GM12878 (cell line): Measurements from ENCODE around the gene ZBTB44. TPM values are rescaled to one million over a fixed set of nuclear protein-coding genes. Genes with fewer than 3 reads are reported as not detected.
"Not testable (repeated sequence)": the region's sequence is repeated elsewhere in the genome, so short reads cannot be mapped to it uniquely, and the experiment has no call there.

ENCODE experiments used
- ATAC-seq: fragments of 200-7000 bp; cut with Tn5 transposase; 3 replicates; pipeline ENCODE4 v1.9.1; 2020; ENCODE audit warnings: mild to moderate bottlenecking, moderate library complexity
- BruUV-seq: library from RNA; stranded (reverse); fragments of 400-500 nt; replicated peaks from 2 replicates; lab custom pipeline; 2021; lab: Mats Ljungman, UMichigan
- CTCF ChIA-PET: fragments of 300-600 bp; sonication (Branson Sonifier 250); formaldehyde crosslinking; extraction: SDS; loops from one replicate; lab custom pipeline; 2021; ENCODE audit warnings: inconsistent platforms; lab: Yijun Ruan, JAX
- POLR2A ChIA-PET: fragments of 350-600 bp; formaldehyde crosslinking; extraction: SDS; loops from one replicate; lab custom pipeline; 2021; ENCODE audit warnings: inconsistent platforms; lab: Charles Lee
- RAD21 ChIA-PET: fragments of 300-600 bp; sonication (Branson Sonifier 250); formaldehyde crosslinking; loops from one replicate; lab custom pipeline; 2023; ENCODE audit warnings: antibody characterized with exemption; ENCODE audit not compliant: unreplicated experiment; lab: Charles Lee
- SMC1A ChIA-PET: fragments of 300-600 bp; sonication (Branson Sonifier 250); formaldehyde crosslinking; loops from one replicate; lab custom pipeline; 2023; ENCODE audit not compliant: unreplicated experiment, uncharacterized antibody; lab: Charles Lee
- DNase-seq: peaks from one replicate; pipeline ENCODE4 v3.0.0-alpha.2; 2011; ENCODE audit warnings: low read depth, low spot score
- FAIRE-seq: peaks from 3 replicates; lab custom pipeline; 2011; peaks lifted over from hg19 to GRCh38; lab: Jason Lieb, UNC
- H2AFZ ChIP-seq: 2 replicates; pipeline ENCODE4 v1.6.0; 2011; ENCODE audit warnings: low read depth, low read length, control low read depth; ENCODE audit not compliant: control insufficient read depth
- H3K27ac ChIP-seq: 2 replicates; pipeline ENCODE4 v1.5.1; 2011; ENCODE audit warnings: control low read depth; ENCODE audit not compliant: control insufficient read depth, insufficient read depth
- H3K27me3 ChIP-seq, 2 experiments: replicated peaks in 1 of 2; 2 replicates each; pipeline versions ENCODE4 v1.6.0 to v1.6.1; 2011; ENCODE audit warnings: low read length in 1 of 2; ENCODE audit not compliant: control insufficient read depth in 2 of 2, insufficient read depth in 2 of 2
- H3K36me3 ChIP-seq, 2 experiments: 2 replicates each; pipeline ENCODE4 v1.5.1; 2011; ENCODE audit warnings: low read length in 1 of 2; ENCODE audit not compliant: control insufficient read depth in 2 of 2, insufficient read depth in 2 of 2
- H3K4me1 ChIP-seq: 2 replicates; pipeline ENCODE4 v1.6.1; 2011; ENCODE audit warnings: mild to moderate bottlenecking, low read length, moderate library complexity, mixed read lengths; ENCODE audit not compliant: control insufficient read depth, insufficient read depth
- H3K4me2 ChIP-seq: 2 replicates; pipeline ENCODE4 v1.6.0; 2011; ENCODE audit warnings: control low read depth; ENCODE audit not compliant: control insufficient read depth, insufficient read depth
- H3K4me3 ChIP-seq: fragments of 200-600 bp; sonication (generic); 2 replicates; pipeline ENCODE4 v1.5.1; 2016
- H3K79me2 ChIP-seq: 2 replicates; pipeline ENCODE4 v1.6.0; 2011; ENCODE audit warnings: low read length; ENCODE audit not compliant: control insufficient read depth, insufficient read depth
- H3K9ac ChIP-seq: 2 replicates; pipeline ENCODE4 v1.8.0; 2011; ENCODE audit warnings: low read length, control low read depth, mixed read lengths; ENCODE audit not compliant: control insufficient read depth, insufficient read depth
- H3K9me3 ChIP-seq: replicated peaks from 3 replicates; pipeline ENCODE4 v1.5.1; 2011; ENCODE audit warnings: mild to moderate bottlenecking, low read length; ENCODE audit not compliant: control insufficient read depth, insufficient read depth
- H4K20me1 ChIP-seq: 2 replicates; pipeline ENCODE4 v1.6.0; 2011; ENCODE audit not compliant: control insufficient read depth, insufficient read depth
- BCL11A ChIP-seq: IDR thresholded peaks from 2 replicates; pipeline ENCODE4 v1.6.1; 2011; ENCODE audit warnings: low read depth, low read length
- CBX3 ChIP-seq: fragments of 200-600 bp; sonication (generic); IDR thresholded peaks from 2 replicates; pipeline ENCODE4 v1.6.1; 2016; ENCODE audit warnings: low read depth, borderline replicate concordance
- EGR1 ChIP-seq, 2 experiments: IDR thresholded peaks; 1 replicate in 1 of 2; 2 replicates in 1 of 2; pipeline ENCODE4 v1.6.1; 2011 to 2012; ENCODE audit warnings: low read depth in 2 of 2, low read length in 2 of 2, borderline replicate concordance in 1 of 2, mild to moderate bottlenecking in 1 of 2, moderate library complexity in 1 of 2
- TCF7 ChIP-seq: IDR thresholded peaks from 2 replicates; pipeline ENCODE4 v1.6.1; 2014; ENCODE audit warnings: antibody characterized with exemption, borderline replicate concordance
- ZNF207 ChIP-seq: fragments of 450-650 bp; IDR thresholded peaks from 2 replicates; pipeline ENCODE4 v1.6.1; 2014; ENCODE audit warnings: antibody characterized with exemption, mild to moderate bottlenecking, borderline replicate concordance
- WGBS: methylation state at CpG from one replicate; pipeline ENCODE4 v1.1.6; 2016; ENCODE audit warnings: low lambda C conversion rate; ENCODE audit not compliant: insufficient replicate concordance, insufficient coverage; ENCODE audit errors: missing lambda C conversion rate; 5-methylcytosine and 5-hydroxymethylcytosine counted together
- in situ Hi-C: fragments of 300-500 bp; cut with MboI; formaldehyde crosslinking; loops from 9 replicates; pipeline ENCODE4 v1.14.3; 2018; ENCODE audit warnings: mixed read lengths
- intact Hi-C: fragments of 100-400 bp; cut with micrococcal nuclease; formaldehyde crosslinking; loops from one replicate; pipeline ENCODE4 v1.14.2; 2022; ENCODE audit not compliant: unreplicated experiment
- polyA plus RNA-seq, 11 experiments: library from polyadenylated mRNA; depleted of rRNA in 4 of 11; unstranded in 6 of 11; stranded (reverse) in 5 of 11; fragments of >200 nt; fragmentation: Nextera tagmentation in 4 of 11; fragmentation: Illumina TruSeq in 1 of 11; extraction: Ambion mirVana in 4 of 11; extraction: Trizol in 1 of 11; gene quantifications; 1 replicate in 1 of 11; 2 replicates in 10 of 11; pipeline versions ENCODE4 v1.2.1 to v1.2.3, GENCODE V29; 2011 to 2016; ENCODE audit warnings: inconsistent platforms in 2 of 11, missing spikeins in 2 of 11, low read depth in 1 of 11
- total RNA-seq, 4 experiments: library from RNA; depleted of rRNA in 3 of 4; stranded (reverse); fragments of >200 nt in 3 of 4; fragmentation: Illumina TruSeq in 1 of 4; extraction: Trizol in 1 of 4; gene quantifications; 2 replicates each; pipeline versions ENCODE4 v1.2.1 to v1.2.3, GENCODE V29; 2013 to 2021
- TF ChIP-seq, protein P1 (sequence below): fragments of 450-650 bp; IDR thresholded peaks from 2 replicates; pipeline ENCODE4 v1.6.1; 2017; ENCODE audit warnings: mild to moderate bottlenecking, moderate library complexity

ZBTB44 gene
- total and polyA plus RNA-seq, 10 of the 15 experiments (the other 5 are each of a cell fraction or from before 2014, with no cell fraction given), result 2.8 to 38.2 (median 12.2) TPM

DNA sequence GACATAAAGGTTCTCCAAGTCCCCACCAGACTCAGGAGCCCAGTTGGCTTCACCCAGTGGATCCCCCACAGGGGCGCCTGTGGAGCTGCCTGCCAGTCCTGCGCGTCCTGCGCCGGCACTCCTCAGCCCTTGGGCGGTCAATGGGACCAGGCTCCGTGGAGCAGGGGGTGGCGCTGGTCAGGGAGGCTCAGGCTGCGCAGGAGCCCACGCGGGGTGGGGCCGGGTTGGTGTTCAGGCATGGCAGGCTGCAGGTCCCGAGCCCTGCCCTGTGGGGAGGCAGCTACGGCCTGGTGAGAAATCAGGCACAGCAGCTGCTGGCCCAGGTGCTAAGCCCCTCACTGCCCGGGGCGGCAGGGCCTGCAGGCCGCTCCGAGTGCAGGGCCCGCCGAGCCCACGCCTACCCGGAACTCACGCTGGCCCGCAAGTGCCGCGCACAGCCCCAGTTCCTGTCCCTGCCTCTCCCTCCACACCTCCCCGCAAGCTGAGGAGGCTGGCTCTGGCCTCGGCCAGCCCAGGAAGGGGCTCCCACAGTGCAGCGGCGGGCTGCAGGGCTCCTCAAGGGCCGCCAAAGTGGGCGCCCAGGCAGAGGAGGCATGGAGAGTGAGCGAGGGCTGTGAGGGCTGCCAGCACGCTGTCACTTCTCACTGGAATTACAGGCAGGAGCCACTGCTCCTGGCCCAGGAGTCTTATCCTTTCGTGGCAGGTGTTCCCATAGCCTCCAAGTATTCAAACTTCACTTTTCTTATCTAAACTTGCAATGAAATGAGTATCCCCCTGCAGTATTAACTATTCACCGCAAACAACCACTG is 22.8 kb upstream of the ZBTB44 start (continued):
- TF ChIP-seq, protein P1, sequence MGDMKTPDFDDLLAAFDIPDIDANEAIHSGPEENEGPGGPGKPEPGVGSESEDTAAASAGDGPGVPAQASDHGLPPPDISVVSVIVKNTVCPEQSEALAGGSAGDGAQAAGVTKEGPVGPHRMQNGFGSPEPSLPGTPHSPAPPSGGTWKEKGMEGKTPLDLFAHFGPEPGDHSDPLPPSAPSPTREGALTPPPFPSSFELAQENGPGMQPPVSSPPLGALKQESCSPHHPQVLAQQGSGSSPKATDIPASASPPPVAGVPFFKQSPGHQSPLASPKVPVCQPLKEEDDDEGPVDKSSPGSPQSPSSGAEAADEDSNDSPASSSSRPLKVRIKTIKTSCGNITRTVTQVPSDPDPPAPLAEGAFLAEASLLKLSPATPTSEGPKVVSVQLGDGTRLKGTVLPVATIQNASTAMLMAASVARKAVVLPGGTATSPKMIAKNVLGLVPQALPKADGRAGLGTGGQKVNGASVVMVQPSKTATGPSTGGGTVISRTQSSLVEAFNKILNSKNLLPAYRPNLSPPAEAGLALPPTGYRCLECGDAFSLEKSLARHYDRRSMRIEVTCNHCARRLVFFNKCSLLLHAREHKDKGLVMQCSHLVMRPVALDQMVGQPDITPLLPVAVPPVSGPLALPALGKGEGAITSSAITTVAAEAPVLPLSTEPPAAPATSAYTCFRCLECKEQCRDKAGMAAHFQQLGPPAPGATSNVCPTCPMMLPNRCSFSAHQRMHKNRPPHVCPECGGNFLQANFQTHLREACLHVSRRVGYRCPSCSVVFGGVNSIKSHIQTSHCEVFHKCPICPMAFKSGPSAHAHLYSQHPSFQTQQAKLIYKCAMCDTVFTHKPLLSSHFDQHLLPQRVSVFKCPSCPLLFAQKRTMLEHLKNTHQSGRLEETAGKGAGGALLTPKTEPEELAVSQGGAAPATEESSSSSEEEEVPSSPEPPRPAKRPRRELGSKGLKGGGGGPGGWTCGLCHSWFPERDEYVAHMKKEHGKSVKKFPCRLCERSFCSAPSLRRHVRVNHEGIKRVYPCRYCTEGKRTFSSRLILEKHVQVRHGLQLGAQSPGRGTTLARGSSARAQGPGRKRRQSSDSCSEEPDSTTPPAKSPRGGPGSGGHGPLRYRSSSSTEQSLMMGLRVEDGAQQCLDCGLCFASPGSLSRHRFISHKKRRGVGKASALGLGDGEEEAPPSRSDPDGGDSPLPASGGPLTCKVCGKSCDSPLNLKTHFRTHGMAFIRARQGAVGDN, result no peak
- no peak for TF ChIP-seq TCF7
- no peak for TF ChIP-seq EGR1 (IDR thresholded peaks at IDR 0.05; ENCODE audit: borderline replicate concordance in 1 of 2, low read depth in 2 of 2, low read length in 2 of 2)
- TF ChIP-seq BCL11A, result no peak
- no peak for TF ChIP-seq CBX3
- TF ChIP-seq ZNF207, result no peak

DNA sequence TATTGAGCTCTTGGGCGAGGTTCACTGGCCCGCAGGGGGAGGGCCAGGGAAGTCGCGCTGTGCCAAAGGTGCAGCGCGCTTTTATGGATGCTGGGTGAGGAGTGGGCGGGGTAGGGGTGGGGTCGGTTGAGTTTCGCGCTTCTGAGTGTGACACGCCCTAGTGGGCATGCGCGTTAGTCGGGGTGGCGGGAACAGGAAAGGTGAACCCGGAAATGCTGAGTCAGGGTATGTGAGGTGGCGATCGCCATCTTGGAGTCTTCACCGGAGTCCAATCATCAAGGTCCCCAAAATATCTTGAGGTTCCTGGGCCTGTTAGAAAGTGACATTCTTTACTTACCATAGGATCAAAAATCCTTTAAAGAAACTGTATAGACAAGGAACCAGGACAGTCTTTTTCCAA is 16.7 kb upstream of the ZBTB44 start:
- H3K4me3 ChIP-seq, H3K79me2 ChIP-seq, H3K4me2 ChIP-seq, in situ Hi-C loops, FAIRE-seq, POLR2A ChIA-PET, H3K36me3 ChIP-seq, H3K9me3 ChIP-seq, H3K9ac ChIP-seq, DNase-seq, H4K20me1 ChIP-seq, intact Hi-C loops, H3K27me3 ChIP-seq, ATAC-seq, BruUV-seq, H3K27ac ChIP-seq, SMC1A ChIA-PET, RAD21 ChIA-PET, H2AFZ ChIP-seq, H3K4me1 ChIP-seq: not testable (repeated sequence)
- 87% methylated on average over 19 of the region's 19 CpGs for WGBS
- CTCF ChIA-PET, result interaction anchor here (2.3 kb wide), 1 partner anchor 118 kb away, joined by 6 read pairs; no protein-coding TSS in a partner anchor
